Measurements from ENCODE around the gene SRCIN1. TPM values are rescaled to one million over a fixed set of nuclear protein-coding genes. Genes with fewer than 3 reads are reported as not detected.
"Not testable (repeated sequence)": the region's sequence is repeated elsewhere in the genome, so short reads cannot be mapped to it uniquely, and the experiment has no call there.

Gene SRCIN1
- total RNA-seq, 1 donor from 2014 or later: 2.4 TPM

- not testable (repeated sequence) for DNase-seq (ENCODE audit: low spot score)
These were observed 123.6 kb downstream of the SRCIN1 start for GRCh38 chr17:38482039-38482699.

Other genes starting within 250 kb of the SRCIN1 start
- 10.8 TPM for gene ARHGAP23, start 177.5 kb downstream of the SRCIN1 start, total RNA-seq (ENCODE audit: insufficient read depth, low replicate concordance)
- gene EPOP, start 69.0 kb upstream of the SRCIN1 start, total RNA-seq (ENCODE audit: insufficient read depth, low replicate concordance): 3.1 TPM
- 20.0 TPM for gene MLLT6, start 99.3 kb upstream of the SRCIN1 start, total RNA-seq (ENCODE audit: insufficient read depth, low replicate concordance)
- gene CISD3, start 124.4 kb upstream of the SRCIN1 start, total RNA-seq (ENCODE audit: insufficient read depth, low replicate concordance): 2.2 TPM
- gene PCGF2, start 142.4 kb upstream of the SRCIN1 start, total RNA-seq (ENCODE audit: insufficient read depth, low replicate concordance): 7.0 TPM
- gene PSMB3, start 146.8 kb upstream of the SRCIN1 start, total RNA-seq (ENCODE audit: insufficient read depth, low replicate concordance): 97.7 TPM
- gene PIP4K2B, start 193.6 kb upstream of the SRCIN1 start, total RNA-seq (ENCODE audit: insufficient read depth, low replicate concordance): 48.6 TPM
- 17.6 TPM for gene CWC25, start 219.4 kb upstream of the SRCIN1 start, total RNA-seq (ENCODE audit: insufficient read depth, low replicate concordance)
- gene RPL23, start 247.8 kb upstream of the SRCIN1 start, total RNA-seq (ENCODE audit: insufficient read depth, low replicate concordance): 1,829 TPM